ENCODE data around the gene ZNF281.

Gene ZNF281

GRCh38 chr1:200384818-200385390, 24.9 kb downstream of the ZNF281 start:
- no peak for DNase-seq

DNA sequence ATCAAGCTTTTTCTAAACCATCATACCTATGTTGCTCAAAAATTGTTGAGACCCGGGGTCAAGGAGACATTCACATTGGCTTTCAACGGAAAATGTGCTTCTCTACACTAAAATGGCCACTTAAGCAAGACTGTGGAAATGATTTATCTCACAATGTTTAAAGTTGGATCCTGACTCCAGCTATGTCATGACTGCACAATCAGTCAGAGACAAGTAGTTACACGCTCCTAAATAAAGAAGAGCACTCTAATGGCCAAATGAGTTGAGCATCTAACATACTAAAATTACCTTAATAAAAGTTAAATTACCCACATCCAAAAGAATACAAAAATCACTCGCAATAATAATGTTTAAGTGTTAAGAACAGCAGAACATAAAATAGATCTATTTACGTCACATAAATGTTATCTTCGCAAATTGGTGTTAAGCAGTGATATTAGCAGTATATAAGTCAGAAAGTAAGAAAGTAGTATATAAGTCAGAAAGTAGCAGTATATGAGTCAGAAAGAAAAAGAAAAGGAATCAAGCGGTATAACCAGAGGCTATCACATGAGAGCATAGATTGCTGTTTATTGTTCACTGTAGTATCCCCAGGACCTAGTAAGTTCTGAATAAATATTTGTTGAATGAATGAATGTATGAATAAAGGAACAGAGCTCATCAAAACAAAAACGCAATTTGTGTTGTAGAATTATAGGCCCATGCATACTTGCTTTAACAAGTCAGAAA, 28.4 kb downstream of the ZNF281 start:
- no peak for DNase-seq

GRCh38 chr1:200380589-200381021, 29.2 kb downstream of the ZNF281 start:
- DNase-seq = no peak

DNA sequence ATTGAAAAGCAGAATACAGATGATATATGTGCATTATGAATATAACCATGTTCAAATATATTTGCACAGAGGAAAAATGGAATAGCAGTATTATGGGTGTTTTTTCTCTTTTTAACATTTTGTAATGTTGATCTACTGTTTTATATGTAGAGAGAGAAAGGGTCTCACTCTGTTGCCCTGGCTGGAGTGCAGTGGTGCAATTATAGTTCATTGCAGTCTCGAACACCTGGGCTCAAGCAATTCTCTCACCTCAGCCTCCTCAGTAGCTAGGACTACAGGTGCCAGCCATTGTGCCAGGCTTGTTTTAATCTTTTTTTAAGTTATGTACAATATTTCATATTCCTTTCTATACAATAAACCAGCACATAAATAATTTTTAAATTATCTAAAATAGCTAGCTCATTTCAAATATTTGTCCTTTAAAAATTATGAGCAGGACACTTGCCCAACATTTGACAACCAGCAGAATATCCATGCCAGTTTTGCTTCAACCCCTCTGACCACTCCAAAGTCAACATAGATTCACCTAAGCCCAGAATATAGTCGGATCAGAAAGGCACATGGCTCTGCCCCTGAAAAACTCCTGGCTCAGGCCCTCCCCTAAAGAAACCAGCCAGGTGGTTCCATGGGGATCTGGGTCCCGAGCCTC, 29.8 kb downstream of the ZNF281 start:
- no peak for DNase-seq

DNA sequence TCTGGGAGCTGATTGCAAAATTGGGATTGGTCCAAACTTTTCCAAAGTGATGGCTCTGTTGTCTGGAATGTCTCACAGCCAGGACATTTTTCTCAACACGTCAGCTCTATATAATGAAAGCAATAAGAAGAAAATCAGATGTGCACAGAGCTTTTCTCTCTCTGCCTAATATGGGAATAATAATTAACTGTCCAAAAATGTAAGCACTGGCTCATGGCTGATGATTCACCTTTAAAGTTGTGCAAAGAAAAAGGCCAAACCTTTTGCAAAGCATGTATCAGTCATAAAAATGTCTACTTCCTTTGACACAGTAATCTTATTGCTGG, 30.4 kb downstream of the ZNF281 start:
- DNase-seq = peak; percentile 53

DNA sequence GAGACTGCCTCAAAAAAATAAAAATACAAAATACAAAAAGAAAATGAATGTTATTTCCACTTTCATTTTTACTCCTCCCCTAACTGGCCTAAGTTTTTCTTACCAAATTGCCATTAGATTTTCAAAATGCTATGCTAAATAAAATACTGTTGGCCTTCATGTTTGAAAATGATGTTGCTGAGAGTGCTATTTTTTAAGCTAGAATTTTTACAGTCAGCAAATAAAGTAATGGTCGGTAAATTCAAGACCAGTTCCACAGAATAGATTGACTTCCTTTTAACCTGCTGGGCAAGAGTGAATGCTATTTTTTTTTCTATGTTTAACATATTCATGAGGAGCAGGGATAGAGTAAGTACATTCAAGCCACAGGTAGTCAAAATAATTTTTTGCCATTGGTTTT, 31.7 kb downstream of the ZNF281 start:
- DNase-seq = peak; percentile 47

DNA sequence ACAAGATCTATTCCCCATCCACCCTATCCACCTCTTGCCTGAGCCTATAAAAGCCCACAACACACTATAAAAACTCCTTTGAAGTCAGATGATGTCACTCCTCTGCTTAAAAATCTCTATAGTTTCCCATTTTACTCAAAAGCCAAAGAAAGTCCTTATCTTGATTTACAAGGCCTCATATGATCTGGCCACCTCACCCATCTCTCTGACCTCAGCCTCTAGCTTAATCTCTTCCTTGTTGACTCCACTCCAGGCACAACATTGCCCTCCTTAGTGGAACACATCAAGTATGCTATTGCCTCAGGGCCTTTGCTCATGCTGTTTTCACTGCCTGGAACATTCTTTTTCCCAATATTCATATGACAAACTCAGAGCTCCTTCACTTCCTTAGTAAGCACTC, 33.3 kb downstream of the ZNF281 start:
- DNase-seq = peak; percentile 64

DNA sequence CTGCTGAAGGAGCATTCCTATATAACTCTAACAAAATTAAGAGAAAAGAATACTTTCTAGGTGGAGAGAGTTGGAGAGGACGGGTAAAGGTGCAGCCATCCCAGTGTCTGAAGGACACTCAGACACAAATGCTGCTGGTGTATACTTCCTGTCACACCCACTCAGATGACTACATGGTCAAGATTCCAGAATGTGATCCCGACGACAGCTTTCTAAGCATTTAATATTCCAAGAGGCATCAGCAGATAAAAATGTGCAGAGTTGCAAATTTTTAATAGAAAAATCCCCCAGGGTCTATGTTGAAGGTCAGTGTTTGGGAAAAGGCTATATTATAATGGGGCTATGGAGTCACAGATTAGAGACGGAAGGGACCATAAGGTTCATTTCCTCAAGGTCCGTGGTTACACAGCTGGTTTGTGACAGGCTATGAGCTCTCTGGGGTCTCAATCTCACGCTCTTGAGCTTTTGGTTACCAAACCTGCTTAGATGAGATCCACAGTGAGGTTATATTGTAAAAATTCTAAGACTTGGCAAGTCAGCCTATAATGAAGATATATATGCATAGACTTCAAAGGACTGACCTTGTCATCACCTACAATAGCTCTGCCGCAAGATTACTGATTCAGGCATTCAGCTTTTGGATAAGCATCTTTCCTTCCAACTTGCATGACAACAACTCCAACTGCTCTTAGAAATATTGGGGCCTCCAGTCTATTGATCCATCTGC, 35.1 kb downstream of the ZNF281 start:
- no peak for DNase-seq

DNA sequence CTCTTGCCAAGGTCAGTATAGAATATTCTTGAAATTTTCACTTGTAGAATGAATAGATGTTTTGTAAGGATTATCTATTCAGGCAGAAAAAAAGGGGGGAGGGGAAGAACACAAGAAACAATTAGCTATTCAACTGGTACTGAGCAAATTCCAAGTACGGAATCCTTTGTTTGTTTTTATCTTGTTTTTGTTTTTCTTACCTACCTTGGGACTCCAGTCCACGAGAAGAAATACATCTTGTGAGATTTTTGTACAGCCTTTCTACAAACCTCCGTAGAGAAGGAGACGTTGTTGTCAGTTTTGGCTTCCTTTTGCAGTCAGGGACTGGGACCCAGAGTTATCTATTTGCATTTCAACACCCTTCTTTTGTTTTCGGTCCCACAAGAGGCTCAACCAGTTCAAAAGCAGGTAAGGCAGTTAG, 36.0 kb downstream of the ZNF281 start:
- no peak for DNase-seq

- no peak for DNase-seq
Measured at GRCh38 chr1:200372885-200373181, 37.0 kb downstream of the ZNF281 start.

GRCh38 chr1:200372095-200372884, 37.5 kb downstream of the ZNF281 start:
- peak; percentile 83 for DNase-seq

GRCh38 chr1:200369706-200370105, 40.1 kb downstream of the ZNF281 start:
- no peak for DNase-seq

- no peak for DNase-seq
Measured at GRCh38 chr1:200369131-200369530, 40.7 kb downstream of the ZNF281 start.

- DNase-seq = no peak
Measured at GRCh38 chr1:200368556-200368955, 41.3 kb downstream of the ZNF281 start.

DNA sequence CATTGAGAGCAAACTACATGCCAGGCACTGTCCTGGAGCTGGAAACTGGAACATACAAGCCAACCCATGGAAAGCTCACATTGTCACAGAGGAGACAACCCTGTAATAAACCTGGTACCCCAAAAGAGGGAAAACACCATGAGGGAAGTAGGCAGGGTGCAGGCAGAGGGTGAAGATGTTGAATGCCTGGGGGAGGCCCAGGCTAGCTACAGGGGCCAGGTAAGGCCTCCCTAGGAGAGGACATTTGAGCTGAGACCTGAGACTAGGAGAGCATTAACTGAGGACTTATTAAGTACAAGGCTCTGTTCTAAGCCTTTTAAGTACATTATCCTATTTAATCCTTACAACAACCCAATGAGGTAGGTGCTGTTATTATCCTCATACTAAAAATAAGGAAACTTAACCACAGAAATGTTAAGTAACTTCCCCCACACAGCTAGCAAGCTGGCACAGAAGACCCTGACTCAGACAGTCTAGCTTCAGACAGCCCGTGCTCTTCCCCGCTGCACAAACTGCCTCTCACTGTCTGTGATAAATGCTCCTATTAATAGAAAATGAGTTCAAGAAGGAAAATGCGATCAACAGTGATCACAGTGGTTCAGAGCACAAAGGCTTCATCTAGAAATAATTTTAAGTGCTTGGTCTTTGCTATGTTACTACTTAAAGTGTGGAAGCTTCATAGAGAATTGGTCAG, 41.8 kb downstream of the ZNF281 start:
- peak; percentile 85 for DNase-seq

- peak; percentile 45 for DNase-seq
Measured at GRCh38 chr1:200366577-200367253, 43.1 kb downstream of the ZNF281 start.

DNA sequence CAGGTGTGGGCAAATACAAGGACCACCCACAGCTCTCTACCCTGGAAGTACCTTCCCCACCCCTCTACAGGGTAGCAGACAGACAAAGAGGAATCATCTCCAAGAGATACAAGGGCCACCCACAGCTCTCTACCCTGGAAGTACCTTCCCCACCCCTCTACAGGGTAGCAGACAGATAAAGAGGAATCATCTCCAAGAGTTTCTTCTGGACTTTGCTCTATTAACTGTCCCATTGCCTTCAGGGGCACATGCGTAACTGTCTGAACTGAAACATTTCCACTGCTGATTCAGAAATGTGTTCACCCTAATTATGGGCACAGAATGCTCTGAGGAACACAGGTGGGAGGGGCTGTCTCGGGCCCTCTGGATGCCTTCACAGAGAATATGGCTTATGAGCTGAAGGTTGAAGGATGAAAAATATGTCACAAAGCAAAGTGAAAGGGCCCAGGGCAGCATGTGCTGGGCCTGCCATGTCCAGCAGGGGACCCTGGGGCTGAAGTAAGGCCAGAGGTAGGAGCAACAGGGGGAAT, 43.9 kb downstream of the ZNF281 start:
- DNase-seq = no peak

GRCh38 chr1:200364831-200365230, 45.0 kb downstream of the ZNF281 start:
- DNase-seq = no peak

GRCh38 chr1:200364091-200364759, 45.6 kb downstream of the ZNF281 start:
- DNase-seq = no peak

GRCh38 chr1:200363264-200363933, 46.4 kb downstream of the ZNF281 start:
- DNase-seq = peak; percentile 68
